Prostate gland (tissue), 2 donors: Measurements from ENCODE around the gene PAPPA.

Experiments used
- CTCF ChIP-seq, 4 experiments: fragments of 200-600 bp in 2 of 4; fragments of 450-650 bp in 2 of 4; sonication (generic) in 2 of 4; IDR thresholded peaks; 1 replicate in 3 of 4; 2 replicates in 1 of 4; pipeline ENCODE4 v1.5.1; 2016 to 2019; ENCODE audit warnings: antibody characterized with exemption in 4 of 4, mild to moderate bottlenecking in 2 of 4, moderate library complexity in 2 of 4
- POLR2A ChIP-seq: fragments of 450-650 bp; IDR thresholded peaks from one replicate; pipeline ENCODE4 v1.6.1; 2016; ENCODE audit warnings: antibody characterized with exemption, mild to moderate bottlenecking
- POLR2AphosphoS5 ChIP-seq: sonication (generic); formaldehyde crosslinking; IDR thresholded peaks from one replicate; pipeline ENCODE4 v1.6.1; 2017; ENCODE audit warnings: antibody characterized with exemption

- TF ChIP-seq CTCF (IDR thresholded peaks at IDR 0.05) (no peak), POLR2A (no peak), POLR2AphosphoS5 (no peak)
These were observed 271.7 kb downstream of the PAPPA start for GRCh38 chr9:116425244-116425643.
